Colonic mucosa (tissue), 4 donors: ENCODE data around the gene NCKAP5. TPM values are rescaled to one million over a fixed set of nuclear protein-coding genes. Genes with fewer than 3 reads are reported as not detected.

ENCODE experiments used
- DNase-seq: peaks from one replicate; pipeline ENCODE4 v3.0.0-alpha.2; 2020
- H3K27ac ChIP-seq: fragments of 200-600 bp; one replicate; pipeline ENCODE4 v1.8.0; 2021
- H3K27me3 ChIP-seq: fragments of 200-600 bp; one replicate; pipeline ENCODE4 v1.8.0; 2021
- H3K36me3 ChIP-seq: fragments of 200-600 bp; one replicate; pipeline ENCODE4 v1.8.0; 2021
- H3K4me1 ChIP-seq: fragments of 200-600 bp; one replicate; pipeline ENCODE4 v1.8.0; 2021; ENCODE audit warnings: mild to moderate bottlenecking
- H3K4me3 ChIP-seq: fragments of 200-600 bp; one replicate; pipeline ENCODE4 v1.8.0; 2021
- H3K9ac ChIP-seq, 2 donors: one replicate each; pipeline ENCODE4 v1.7.0; 2013; ENCODE audit warnings: control low read depth in 2 of 2, low read depth in 2 of 2, low read length in 2 of 2
- H3K9me3 ChIP-seq: fragments of 200-600 bp; one replicate; pipeline ENCODE4 v1.8.0; 2021
- intact Hi-C: fragments of 100-400 bp; cut with DNase I; formaldehyde crosslinking; loops from one replicate; pipeline ENCODE4 v1.14.1; 2022
- total RNA-seq, 2 donors: library from RNA; stranded (reverse); fragmentation: NEBNext Ultra II Directional in 1 of 2; extraction: Animal tissue kit (Norgen Biotek cat#: 25700) in 1 of 2; gene quantifications; one replicate each; pipeline ENCODE4 v1.2.1, GENCODE V29; 2021
- TF ChIP-seq, protein P1 (sequence below): fragments of 200-600 bp; IDR thresholded peaks from one replicate; pipeline ENCODE4 v1.8.0; 2022; ENCODE audit warnings: antibody characterized with exemption, mild to moderate bottlenecking
- donor health status: healthy.
- donor health status: DM: no; HTN: no; CAD: no.
- donor health status: DM: no; HTN: no; CAD: no.

Gene NCKAP5
- total RNA-seq, 2 donors from 2014 or later, result 2.9 to 3.7 TPM

GRCh38 chr2:132692816-132693215, 875.4 kb downstream of the NCKAP5 start:
- DNase-seq, result no peak
- Histone ChIP-seq H3K9ac (no peak overlapping the region), H3K36me3 (no peaks in the 10 kb centered on the region), H3K4me1 (no peaks in the 10 kb centered on the region), H3K9me3 (no peaks in the 10 kb centered on the region), H3K27me3 (no peaks in the 10 kb centered on the region), H3K27ac (no peak overlapping the region), H3K4me3 (no peak overlapping the region)
- intact Hi-C loops, result no loop called here
- TF ChIP-seq, protein P1, sequence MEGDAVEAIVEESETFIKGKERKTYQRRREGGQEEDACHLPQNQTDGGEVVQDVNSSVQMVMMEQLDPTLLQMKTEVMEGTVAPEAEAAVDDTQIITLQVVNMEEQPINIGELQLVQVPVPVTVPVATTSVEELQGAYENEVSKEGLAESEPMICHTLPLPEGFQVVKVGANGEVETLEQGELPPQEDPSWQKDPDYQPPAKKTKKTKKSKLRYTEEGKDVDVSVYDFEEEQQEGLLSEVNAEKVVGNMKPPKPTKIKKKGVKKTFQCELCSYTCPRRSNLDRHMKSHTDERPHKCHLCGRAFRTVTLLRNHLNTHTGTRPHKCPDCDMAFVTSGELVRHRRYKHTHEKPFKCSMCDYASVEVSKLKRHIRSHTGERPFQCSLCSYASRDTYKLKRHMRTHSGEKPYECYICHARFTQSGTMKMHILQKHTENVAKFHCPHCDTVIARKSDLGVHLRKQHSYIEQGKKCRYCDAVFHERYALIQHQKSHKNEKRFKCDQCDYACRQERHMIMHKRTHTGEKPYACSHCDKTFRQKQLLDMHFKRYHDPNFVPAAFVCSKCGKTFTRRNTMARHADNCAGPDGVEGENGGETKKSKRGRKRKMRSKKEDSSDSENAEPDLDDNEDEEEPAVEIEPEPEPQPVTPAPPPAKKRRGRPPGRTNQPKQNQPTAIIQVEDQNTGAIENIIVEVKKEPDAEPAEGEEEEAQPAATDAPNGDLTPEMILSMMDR, result no peak

DNA sequence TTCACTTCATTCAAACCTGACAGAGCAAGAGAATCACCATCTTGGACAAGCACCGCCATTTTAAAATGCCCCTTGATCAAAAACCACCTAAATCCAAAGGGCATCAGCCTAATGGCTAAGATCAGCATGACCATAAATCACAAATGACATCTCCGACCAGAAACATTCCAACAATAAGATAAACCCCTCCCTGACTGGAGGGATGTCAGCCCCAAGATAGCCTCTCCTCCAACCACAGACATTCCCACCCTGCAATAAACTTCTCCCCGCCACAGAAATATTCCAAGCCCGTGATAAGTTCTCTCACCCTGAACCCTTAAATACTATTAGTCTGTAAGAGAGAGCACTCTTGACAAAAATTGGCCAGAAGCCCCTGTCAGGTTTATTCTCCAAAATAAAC, 876.7 kb downstream of the NCKAP5 start:
- Histone ChIP-seq H3K9me3 (no peaks in the 10 kb centered on the region), H3K36me3 (no peaks in the 10 kb centered on the region), H3K27ac (no peak overlapping the region), H3K9ac (no peak overlapping the region), H3K4me1 (no peaks in the 10 kb centered on the region), H3K27me3 (no peaks in the 10 kb centered on the region), H3K4me3 (no peak overlapping the region)
- TF ChIP-seq, protein P1, result no peak
- no peak for DNase-seq
- intact Hi-C loops, result no loop called here

DNA sequence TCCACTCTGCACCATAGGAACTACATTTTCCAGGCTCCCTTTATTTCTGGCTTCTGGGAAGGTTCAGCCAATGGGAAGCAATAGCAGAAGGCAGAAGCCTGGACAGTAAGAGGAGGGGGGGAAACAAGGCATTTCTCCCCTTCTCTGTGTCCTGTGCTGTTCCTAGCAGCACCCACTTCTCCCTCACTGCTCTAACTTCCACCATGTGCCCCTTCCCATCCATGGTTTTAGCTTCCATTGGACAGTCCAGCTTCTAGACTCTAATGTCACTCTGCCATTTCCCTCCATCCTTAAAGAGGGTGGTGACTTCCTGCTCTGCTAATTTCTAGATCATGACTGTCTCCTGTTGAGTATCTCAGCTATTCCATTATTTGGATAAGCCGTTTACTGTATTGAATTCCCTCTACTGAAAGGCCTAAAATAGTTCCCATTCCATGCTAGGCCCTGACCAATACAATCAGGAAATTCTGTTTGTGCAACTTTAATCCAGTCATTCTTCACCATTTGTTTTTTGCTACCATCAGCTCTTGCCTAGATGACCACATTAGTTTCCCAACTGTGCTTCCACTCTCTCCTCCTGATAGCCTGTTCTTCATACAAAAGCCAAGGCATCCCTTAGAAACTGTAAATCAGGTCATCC, 877.5 kb downstream of the NCKAP5 start:
- TF ChIP-seq, protein P1, result no peak
- H3K9ac ChIP-seq, result no peak overlapping the region

DNA sequence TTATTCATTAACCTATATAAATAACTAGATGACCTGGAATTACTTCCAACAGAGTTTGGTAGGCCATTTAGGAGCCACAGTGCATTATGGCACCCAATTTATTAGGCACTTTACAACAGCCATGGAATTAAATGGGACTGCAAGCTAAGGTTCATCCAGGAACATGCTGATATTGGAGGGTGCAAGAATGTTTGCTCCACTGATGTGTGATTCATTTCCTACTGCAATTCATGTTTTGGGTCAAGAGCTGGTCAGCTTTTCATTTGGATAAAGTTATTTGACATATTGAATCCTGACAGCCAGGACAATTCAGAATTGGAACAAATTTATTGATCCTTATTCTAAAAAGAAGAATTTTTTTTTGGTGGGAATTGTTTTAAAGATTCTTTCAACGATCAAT, 886.5 kb downstream of the NCKAP5 start:
- Histone ChIP-seq H3K9ac (no peak overlapping the region), H3K27me3 (no peaks in the 10 kb centered on the region), H3K4me3 (no peak overlapping the region), H3K27ac (no peak overlapping the region), H3K4me1 (no peaks in the 10 kb centered on the region), H3K9me3 (no peaks in the 10 kb centered on the region), H3K36me3 (no peaks in the 10 kb centered on the region)
- intact Hi-C loops, result no loop called here
- no peak for DNase-seq
- TF ChIP-seq, protein P1, result no peak

More for the DNA sequence above, 877.5 kb downstream of the NCKAP5 start:
- Histone ChIP-seq H3K36me3 (no peaks in the 10 kb centered on the region), H3K4me3 (no peak overlapping the region), H3K27ac (no peak overlapping the region), H3K9me3 (no peaks in the 10 kb centered on the region), H3K27me3 (no peaks in the 10 kb centered on the region), H3K4me1 (no peaks in the 10 kb centered on the region)
- intact Hi-C loops, result no loop called here
- DNase-seq, result no peak

GRCh38 chr2:132680544-132680943, 887.7 kb downstream of the NCKAP5 start:
- no peak for DNase-seq
- Histone ChIP-seq H3K9me3 (no peaks in the 10 kb centered on the region), H3K27ac (no peak overlapping the region), H3K4me1 (no peaks in the 10 kb centered on the region), H3K9ac (no peak overlapping the region), H3K4me3 (no peak overlapping the region), H3K36me3 (no peaks in the 10 kb centered on the region), H3K27me3 (no peaks in the 10 kb centered on the region)
- intact Hi-C loops, result no loop called here
- TF ChIP-seq, protein P1, result no peak
